HG03039 (cell line): ENCODE measurements around the gene NEK9.

Experiments
- ATAC-seq: cut with Tn5 transposase; IDR thresholded peaks from one replicate; pipeline ENCODE4 v1.9.1; 2021; ENCODE audit warnings: mild to moderate bottlenecking, moderate library complexity; ENCODE audit not compliant: unreplicated experiment

The NEK9 gene

DNA sequence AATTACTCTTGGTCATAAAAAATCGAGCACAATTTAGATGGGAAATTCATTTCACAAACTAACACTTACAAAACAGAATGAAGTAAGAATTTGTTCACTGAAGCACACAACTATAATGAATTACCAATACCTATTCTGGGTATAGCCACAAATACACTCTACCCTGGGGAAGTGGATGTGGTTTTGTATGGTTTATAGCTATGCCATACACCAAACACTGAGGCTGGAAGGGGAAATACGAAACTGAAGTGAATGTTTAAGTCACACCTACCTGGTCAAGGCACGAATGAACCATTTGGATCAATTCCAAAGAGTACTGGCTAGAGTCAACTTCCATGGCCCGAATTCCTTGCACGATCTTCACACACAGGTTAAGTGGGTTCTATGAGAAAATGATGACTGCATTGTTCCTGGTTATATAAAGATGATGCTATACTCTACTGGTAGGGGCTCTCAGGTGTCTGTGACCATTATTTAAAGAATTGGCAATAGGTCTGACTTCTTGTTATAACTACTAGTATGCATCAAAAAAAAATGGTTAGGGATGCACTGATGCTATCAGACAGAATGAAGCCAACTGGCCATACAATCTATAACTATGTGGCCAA is 12.8 kb downstream of the NEK9 start:
- ATAC-seq, result no peak

- ATAC-seq, result no peak
These were observed 17.0 kb downstream of the NEK9 start for GRCh38 chr14:75109877-75110276.

DNA sequence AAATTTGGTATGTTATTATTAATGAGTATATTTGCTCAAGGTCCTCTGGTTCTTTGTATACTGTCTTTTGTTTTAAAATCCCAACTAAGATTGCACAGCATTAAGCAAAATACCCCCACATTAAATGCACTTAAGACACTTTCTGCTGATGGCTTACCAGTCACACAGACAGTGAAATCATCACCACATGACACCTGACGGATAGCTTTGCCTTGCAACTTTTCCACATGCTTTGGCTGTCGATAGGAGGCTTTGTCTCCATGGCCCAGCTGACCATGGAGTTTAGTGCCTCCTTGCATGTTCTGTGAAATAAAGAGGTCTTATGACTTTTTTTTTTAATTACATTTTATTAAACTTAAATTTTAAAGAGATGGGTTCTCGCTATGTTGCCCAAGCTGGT is 19.7 kb downstream of the NEK9 start:
- ATAC-seq, result no peak

DNA sequence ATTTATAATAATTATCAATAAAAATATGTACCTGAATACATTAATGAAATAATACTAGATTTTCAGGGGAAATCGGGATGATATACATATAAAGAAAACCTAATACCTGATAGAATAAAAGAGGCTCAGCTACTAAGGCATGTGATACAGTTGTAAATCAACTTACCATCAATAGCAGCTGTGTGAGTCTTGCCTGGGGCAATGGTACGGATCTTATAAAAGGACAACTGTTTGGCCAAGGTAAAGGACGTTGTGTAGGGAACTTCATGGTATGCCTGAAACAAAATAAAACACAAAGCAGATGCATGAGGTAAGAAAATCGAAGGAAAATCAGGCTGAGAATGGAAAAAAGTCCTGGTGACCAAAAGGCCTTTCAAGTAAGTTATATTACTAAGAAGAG is 25.4 kb downstream of the NEK9 start:
- no peak for ATAC-seq

DNA sequence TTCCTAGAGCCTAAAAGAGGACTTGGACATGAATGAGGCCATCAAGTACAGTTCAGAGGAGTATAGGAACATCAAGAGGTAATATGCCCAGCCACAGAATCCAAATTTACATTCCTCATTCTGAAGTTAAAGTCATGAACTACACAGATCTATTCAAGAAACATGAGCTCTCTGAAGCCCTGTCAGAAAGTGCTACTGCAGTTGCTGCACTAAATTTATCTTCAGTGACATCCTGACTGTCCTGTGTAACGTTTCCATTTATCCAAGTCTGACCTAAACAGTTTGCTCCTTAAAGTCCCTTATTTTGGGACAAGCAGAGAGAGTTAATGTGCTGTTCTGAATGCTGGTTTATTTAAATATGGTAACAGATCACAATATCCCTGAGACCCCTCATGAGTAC is 28.2 kb downstream of the NEK9 start:
- ATAC-seq, result no peak

DNA sequence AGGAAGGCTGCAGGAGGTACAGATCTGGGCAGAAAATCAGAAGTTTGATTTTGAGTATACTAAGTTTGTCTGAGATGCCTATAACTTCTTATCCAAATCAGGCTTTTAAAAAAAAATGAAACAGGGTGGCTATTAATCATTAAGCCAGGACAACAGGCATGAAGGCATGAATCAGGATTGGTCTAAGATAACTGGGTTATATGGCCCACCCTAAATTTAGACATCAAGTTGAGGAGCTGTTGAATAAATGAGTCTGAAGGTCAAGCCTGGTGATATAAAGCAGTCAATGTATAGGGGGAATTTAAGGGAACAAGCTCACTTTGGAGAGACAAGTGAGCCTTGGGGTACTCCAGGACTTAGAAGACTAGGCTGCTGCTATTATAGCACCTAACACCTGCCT is 28.6 kb downstream of the NEK9 start:
- ATAC-seq, result no peak

GRCh38 chr14:75096959-75097358 is 29.9 kb downstream of the NEK9 start:
- ATAC-seq, result no peak

- no peak for ATAC-seq
These were observed 31.2 kb downstream of the NEK9 start for GRCh38 chr14:75095690-75096089.

DNA sequence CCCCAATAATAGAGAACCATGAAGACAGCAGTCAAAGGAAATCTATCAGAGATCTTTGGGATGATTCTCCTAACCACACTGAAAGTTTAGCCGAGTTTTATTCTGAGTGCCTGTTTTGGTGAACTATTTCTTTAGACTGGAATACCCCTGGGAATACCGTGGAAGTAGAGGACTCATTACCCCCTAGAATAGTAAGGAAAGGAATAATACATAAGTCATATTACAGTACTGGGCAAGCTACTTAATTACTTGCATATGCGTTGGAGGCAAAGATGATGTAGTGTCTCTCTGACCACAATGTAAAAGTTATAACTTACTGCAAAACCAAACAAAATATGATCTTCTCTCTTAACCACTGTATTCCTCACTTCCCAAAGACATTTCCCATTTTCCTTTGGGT is 32.0 kb downstream of the NEK9 start:
- ATAC-seq, result no peak

- ATAC-seq, result no peak
These were observed 34.1 kb downstream of the NEK9 start for GRCh38 chr14:75092698-75093097.

- no peak for ATAC-seq
These were observed 35.6 kb downstream of the NEK9 start for GRCh38 chr14:75091251-75091650.

GRCh38 chr14:75090353-75090752 is 36.5 kb downstream of the NEK9 start:
- ATAC-seq, result no peak

GRCh38 chr14:75088566-75089373 is 38.1 kb downstream of the NEK9 start:
- no peak for ATAC-seq

GRCh38 chr14:75088153-75088552 is 38.7 kb downstream of the NEK9 start:
- ATAC-seq, result no peak

GRCh38 chr14:75084513-75084912 is 42.3 kb downstream of the NEK9 start:
- ATAC-seq, result no peak

DNA sequence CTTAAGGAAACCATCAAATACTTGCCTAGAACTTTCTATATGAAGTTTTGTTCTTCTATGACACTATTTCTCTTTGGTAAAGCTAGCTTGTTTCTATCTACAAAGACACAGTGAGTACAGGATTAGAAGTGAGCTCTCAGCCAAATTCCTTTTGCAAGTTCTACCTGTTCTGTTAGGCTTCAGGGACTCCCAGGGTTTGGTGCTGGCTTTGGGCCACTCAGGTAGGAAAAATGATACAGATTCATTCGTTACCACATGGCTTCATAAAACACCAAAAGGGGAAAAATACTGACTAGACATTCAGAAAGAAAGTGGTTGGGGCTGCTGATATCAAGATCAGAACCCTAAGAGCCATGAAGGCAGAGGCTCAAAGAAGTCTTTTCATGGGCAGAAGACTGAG is 43.6 kb downstream of the NEK9 start:
- ATAC-seq, result no peak

DNA sequence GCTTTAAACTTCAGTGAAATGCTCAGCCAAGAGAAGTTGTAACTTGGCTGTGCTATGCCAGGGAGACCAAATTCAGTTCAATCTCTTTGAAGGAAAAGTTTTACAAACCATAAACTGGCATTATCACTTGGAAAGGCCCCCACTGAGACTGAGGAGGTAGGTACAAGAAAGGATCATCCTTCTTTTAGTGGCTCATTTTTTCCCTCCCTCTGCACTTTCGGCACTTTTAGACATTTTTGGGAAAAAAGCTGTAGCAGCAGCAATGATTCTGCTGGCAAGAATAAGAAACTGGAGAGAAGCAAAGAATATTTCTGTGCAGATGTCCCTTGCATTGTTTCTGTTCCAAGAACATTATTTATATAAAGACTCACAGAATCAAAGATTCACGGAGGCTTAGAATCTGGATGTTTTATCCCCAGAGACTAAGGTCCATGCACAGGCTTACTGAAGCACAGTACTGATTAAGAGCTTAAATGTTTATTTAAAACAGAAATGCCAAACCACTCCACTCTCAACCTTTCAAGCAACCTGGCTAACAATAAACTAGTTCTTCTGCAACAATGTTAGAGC is 45.1 kb downstream of the NEK9 start:
- no peak for ATAC-seq

GRCh38 chr14:75079521-75079920 is 47.3 kb downstream of the NEK9 start:
- ATAC-seq, result no peak

- no peak for ATAC-seq
These were observed 49.1 kb downstream of the NEK9 start for GRCh38 chr14:75077794-75078193.

DNA sequence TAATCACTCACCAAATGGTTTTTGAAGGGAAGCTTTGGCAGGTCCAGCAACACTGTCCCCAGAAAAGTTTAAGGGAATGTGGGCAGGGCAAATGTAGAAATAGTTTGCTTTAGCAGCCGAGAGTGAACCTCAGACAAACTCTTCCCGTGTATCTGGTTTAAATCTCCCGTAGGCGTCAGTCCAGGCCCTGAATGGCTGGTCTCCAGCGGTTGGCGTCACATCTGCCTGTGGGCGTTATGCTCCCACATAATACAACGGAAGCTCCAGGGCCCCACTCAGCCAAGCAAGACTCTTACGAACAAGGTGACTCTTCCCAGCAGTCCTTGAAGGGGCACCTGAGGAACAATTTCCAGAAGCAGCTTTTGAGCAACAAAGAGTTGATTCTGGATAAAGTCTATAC is 56.5 kb downstream of the NEK9 start:
- no peak for ATAC-seq

DNA sequence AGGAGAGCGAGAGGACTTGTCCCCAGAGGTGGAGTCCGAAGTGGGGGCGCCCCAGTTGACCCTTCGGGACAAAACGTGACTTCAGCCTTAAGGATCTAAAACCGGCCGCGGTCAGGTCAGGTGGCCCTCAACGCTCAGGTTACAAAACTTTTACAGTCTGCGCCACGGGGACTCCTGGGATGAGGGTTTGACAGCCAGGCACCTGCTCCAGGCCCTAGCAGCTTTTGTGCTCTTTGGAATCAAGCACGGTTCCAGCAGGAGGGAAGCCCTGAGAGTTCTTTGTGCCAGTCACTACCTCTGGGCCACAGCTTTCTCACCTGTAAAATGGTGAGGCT is 57.1 kb downstream of the NEK9 start:
- ATAC-seq, result no peak

- peak; percentile 63 for ATAC-seq
These were observed 57.6 kb downstream of the NEK9 start, which contains the start of gene ZC2HC1C for GRCh38 chr14:75069121-75069810. ZC2HC1C (plus strand) TSS chr14:75069641; CDS start chr14:75070574, 933 bp downstream.
